GM23338 (cell line): ENCODE measurements around the gene PLEKHG2. TPM values are rescaled to one million over a fixed set of nuclear protein-coding genes. Genes with fewer than 3 reads are reported as not detected.

Experiments
- ATAC-seq: fragments of 200-7000 bp; cut with Tn5 transposase; 3 replicates; pipeline ENCODE4 v1.9.1; 2020
- DNase-seq: peaks from one replicate; pipeline ENCODE4 v3.0.0-alpha.2; 2015; ENCODE audit warnings: low spot score
- H2AFZ ChIP-seq: fragments of 200-600 bp; sonication (generic); 2 replicates; pipeline ENCODE4 v1.8.0; 2016; ENCODE audit warnings: antibody characterized with exemption, mild to moderate bottlenecking, moderate library complexity
- H3F3A ChIP-seq: fragments of 200-600 bp; sonication (generic); replicated peaks from 2 replicates; pipeline ENCODE4 v1.8.0; 2017; ENCODE audit warnings: antibody characterized with exemption, mixed run types, low read depth
- H3K27ac ChIP-seq: fragments of 200-600 bp; sonication (generic); 2 replicates; pipeline ENCODE4 v1.6.1; 2016; ENCODE audit warnings: low read depth
- H3K27me3 ChIP-seq: fragments of 200-600 bp; sonication (generic); 2 replicates; pipeline ENCODE4 v1.8.0; 2016; ENCODE audit warnings: mild to moderate bottlenecking, mixed run types, moderate library complexity; ENCODE audit not compliant: insufficient read depth
- H3K36me3 ChIP-seq: fragments of 200-600 bp; sonication (generic); 2 replicates; pipeline ENCODE4 v1.8.0; 2016; ENCODE audit warnings: mild to moderate bottlenecking; ENCODE audit not compliant: insufficient read depth
- H3K4me1 ChIP-seq: fragments of 200-600 bp; sonication (generic); 2 replicates; pipeline ENCODE4 v1.8.0; 2016; ENCODE audit warnings: mild to moderate bottlenecking, moderate library complexity; ENCODE audit not compliant: insufficient read depth
- H3K4me2 ChIP-seq: fragments of 200-600 bp; sonication (generic); 2 replicates; pipeline ENCODE4 v1.7.1; 2017; ENCODE audit warnings: mixed run types
- H3K4me3 ChIP-seq: fragments of 200-600 bp; sonication (generic); 2 replicates; pipeline ENCODE4 v1.6.1; 2016; ENCODE audit warnings: mixed run types
- H3K79me2 ChIP-seq: fragments of 200-600 bp; sonication (generic); replicated peaks from 2 replicates; pipeline ENCODE4 v1.8.0; 2017; ENCODE audit warnings: mild to moderate bottlenecking; ENCODE audit not compliant: insufficient read depth
- H3K9me2 ChIP-seq: fragments of 200-600 bp; sonication (generic); 2 replicates; pipeline ENCODE4 v1.8.0; 2017; ENCODE audit not compliant: insufficient read depth
- H4K20me1 ChIP-seq: fragments of 200-600 bp; sonication (generic); replicated peaks from 2 replicates; pipeline ENCODE4 v1.8.0; 2017; ENCODE audit warnings: mild to moderate bottlenecking; ENCODE audit not compliant: insufficient read depth
- H3K27ac Mint-ChIP-seq: 2 replicates; pipeline ENCODE4 v1.8.0; 2020; ENCODE audit warnings: inconsistent platforms, mild to moderate bottlenecking, moderate library complexity, mixed read lengths
- H3K27me3 Mint-ChIP-seq: 3 replicates; pipeline ENCODE4 v1.8.0; 2022; ENCODE audit warnings: low read depth, mild to moderate bottlenecking, moderate library complexity, mixed read lengths, inconsistent platforms; ENCODE audit not compliant: insufficient read depth, poor library complexity
- H3K36me3 Mint-ChIP-seq: 3 replicates; pipeline ENCODE4 v1.8.0; 2021; ENCODE audit warnings: low read depth, mild to moderate bottlenecking, inconsistent platforms, moderate library complexity, mixed read lengths
- H3K4me1 Mint-ChIP-seq: 3 replicates; pipeline ENCODE4 v1.8.0; 2020; ENCODE audit warnings: mild to moderate bottlenecking, inconsistent platforms, mixed read lengths
- H3K4me3 Mint-ChIP-seq: 3 replicates; pipeline ENCODE4 v1.8.0; 2021; ENCODE audit warnings: moderate library complexity, mild to moderate bottlenecking, inconsistent platforms, mixed read lengths
- H3K9me3 Mint-ChIP-seq: 3 replicates; pipeline ENCODE4 v1.8.0; 2020; ENCODE audit warnings: moderate library complexity, mild to moderate bottlenecking, inconsistent platforms, mixed read lengths
- CREB1 ChIP-seq: fragments of 250-450 bp; sonication (Bioruptor Pico); IDR thresholded peaks from 2 replicates; pipeline ENCODE4 v1.5.0; 2020; ENCODE audit warnings: low read depth, mild to moderate bottlenecking, moderate library complexity
- CTCF ChIP-seq, 2 experiments: fragments of 200-600 bp in 1 of 2; sonication (generic) in 1 of 2; conservative IDR thresholded peaks; 2 replicates each; pipeline versions ENCODE4 v1.5.1 to v1.6.1; 2016 to 2017; ENCODE audit warnings: antibody characterized with exemption in 2 of 2, low read depth in 2 of 2, mild to moderate bottlenecking in 2 of 2, moderate library complexity in 1 of 2
- ETS1 ChIP-seq: IDR thresholded peaks from 2 replicates; pipeline ENCODE4 v1.6.1; 2016; ENCODE audit warnings: antibody characterized with exemption
- EZH2 ChIP-seq: fragments of 200-600 bp; sonication (generic); IDR thresholded peaks from one replicate; pipeline ENCODE4 v1.8.0; 2017; ENCODE audit warnings: antibody characterized with exemption, mild to moderate bottlenecking, low read depth; ENCODE audit not compliant: unreplicated experiment
- JUNB ChIP-seq: IDR thresholded peaks from one replicate; pipeline ENCODE4 v1.6.1; 2016; ENCODE audit warnings: antibody characterized with exemption; ENCODE audit not compliant: unreplicated experiment
- NANOG ChIP-seq: IDR thresholded peaks from 2 replicates; pipeline ENCODE4 v1.6.1; 2016; ENCODE audit warnings: antibody characterized with exemption, borderline replicate concordance
- POLR2AphosphoS5 ChIP-seq: IDR thresholded peaks from 2 replicates; pipeline ENCODE4 v1.6.1; 2016; ENCODE audit warnings: antibody characterized with exemption, low read depth
- REST ChIP-seq: IDR thresholded peaks from one replicate; pipeline ENCODE4 v1.6.1; 2018; ENCODE audit warnings: antibody characterized with exemption; ENCODE audit not compliant: unreplicated experiment
- STAT1 ChIP-seq: IDR thresholded peaks from one replicate; pipeline ENCODE4 v1.6.1; 2016; ENCODE audit warnings: antibody characterized with exemption; ENCODE audit not compliant: unreplicated experiment
- ZNF114 ChIP-seq: fragments of 250-450 bp; sonication (Bioruptor Pico); IDR thresholded peaks from 2 replicates; pipeline ENCODE4 v1.5.0; 2020; ENCODE audit warnings: mild to moderate bottlenecking, moderate library complexity
- ZNF462 ChIP-seq: fragments of 250-450 bp; sonication (Bioruptor Pico); IDR thresholded peaks from 2 replicates; pipeline ENCODE4 v1.5.0; 2020; ENCODE audit warnings: mild to moderate bottlenecking, moderate library complexity
- polyA plus RNA-seq: library from polyadenylated mRNA; unstranded; fragments of >200 nt; fragmentation: Nextera tagmentation; extraction: Ambion mirVana; gene quantifications from 2 replicates; pipeline ENCODE4 v1.2.1, GENCODE V29; 2016
- total RNA-seq: library from RNA; depleted of rRNA; stranded (reverse); fragments of >200 nt; shearing (Covaris generic); gene quantifications from 2 replicates; pipeline ENCODE4 v1.2.3, GENCODE V29; 2014

The PLEKHG2 gene
- total and polyA plus RNA-seq, 2 experiments from 2014 or later: 15.5 to 41.3 TPM

- H3K4me3 ChIP-seq: no peak overlapping the region
- H3K9me2 ChIP-seq: no peaks in the 10 kb centered on the region
- Mint-ChIP-seq H3K4me1 (peaks cover 17% of the 10 kb centered on the region), H3K9me3 (no peaks in the 10 kb centered on the region; the same call in 2 of the 3 replicates), H3K36me3 (peaks cover 65% of the 10 kb centered on the region), H3K4me3 (peak overlapping the region; percentile 14; the same call in 1 of the 3 replicates), H3K27ac (no peak overlapping the region), H3K27me3 (peaks cover 17% of the 10 kb centered on the region)
- no peak overlapping the region for H3K4me2 ChIP-seq
- TF ChIP-seq CREB1 (no peak), ZNF462 (CRISPR knock-in tag) (no peak), EZH2 (no peak), CTCF (conservative IDR thresholded peaks at IDR 0.05; ENCODE audit: low read depth in 2 of 2) (no peak), ETS1 (no peak), JUNB (no peak), REST (no peak), POLR2AphosphoS5 (no peak), ZNF114 (no peak), STAT1 (no peak), NANOG (no peak)
- no peak for DNase-seq
- H2AFZ ChIP-seq: no peak overlapping the region
- no peak overlapping the region for H3K27ac ChIP-seq
- H3K4me1 ChIP-seq: peaks cover 11% of the 10 kb centered on the region; the same call in 1 of the 2 replicates
- peaks cover 13% of the 10 kb centered on the region for H3F3A ChIP-seq
- H3K79me2 ChIP-seq: no peaks in the 10 kb centered on the region
- no peaks in the 10 kb centered on the region for H3K27me3 ChIP-seq
- peaks cover 7% of the 10 kb centered on the region; the same call in 1 of the 2 replicates for H3K36me3 ChIP-seq
- ATAC-seq: no peak
- no peaks in the 10 kb centered on the region; the same call in 1 of the 2 replicates for H4K20me1 ChIP-seq
These were observed 11.0 kb downstream of the PLEKHG2 start for GRCh38 chr19:39423258-39424086.
